Heart left ventricle (tissue), 13 donors: ENCODE measurements around the gene ERCC1.

Experiments
- CTCF ChIP-seq, 12 donors: fragments of 200-600 bp; sonication (generic) in 4 of 12; IDR thresholded peaks; one replicate each; pipeline versions ENCODE4 v1.5.0 to v1.8.0; 2018 to 2022; ENCODE audit warnings: antibody characterized with exemption in 12 of 12, mild to moderate bottlenecking in 5 of 12
- POLR2A ChIP-seq, 2 donors: fragments of 450-650 bp; IDR thresholded peaks; one replicate each; pipeline ENCODE4 v1.6.1; 2017; ENCODE audit warnings: antibody characterized with exemption in 2 of 2, mild to moderate bottlenecking in 2 of 2, moderate library complexity in 2 of 2
- donor health status: ischemic (EF 13 %, LVEDD 7.1; RV severe dilation, severe dysfunction).
- donor health status: DM: no; HTN: yes; CAD: no.
- donor health status: DM: no; HTN: no; CAD: no.
- donor health status: ischemic (EF 25% LVEDD 6.9; RV normal size, moderate dysfunction).
- donor health status: ischemic (EF 25% LVEDD 5.7; RV mildly dilated, moderate dysfunction).
- donor health status: ischemic (EF 35%, LVEDD 5.7; RV mildly dilated, moderate dysfunction).
- donor health status: nonischemic (EF 11% LVEDD 7.7; RV severe dilation, severe dysfunction).
- donor health status: DM: yes; HTN: yes; CAD: no.
- donor health status: PGD.
- donor health status: ischemic (EF 29% LVEDD 5.4; RV normal size, mild dysfunction).
- donor health status: nonischemic (EF 23%, LVEDD 6.1; RV moderate dilation, normal function).

- TF ChIP-seq CTCF (IDR thresholded peaks at IDR 0.05) (peak; percentile 15 to 62 (median 44)), POLR2A (IDR thresholded peaks at IDR 0.05) (no peak)
Measured at GRCh38 chr19:45403781-45404556, 19.7 kb downstream of the ERCC1 start.
